ENCODE results near the gene SERPINA10.
"Not testable (repeated sequence)": the region's sequence is repeated elsewhere in the genome, so short reads cannot be mapped to it uniquely, and the experiment has no call there.

SERPINA10 gene

DNA sequence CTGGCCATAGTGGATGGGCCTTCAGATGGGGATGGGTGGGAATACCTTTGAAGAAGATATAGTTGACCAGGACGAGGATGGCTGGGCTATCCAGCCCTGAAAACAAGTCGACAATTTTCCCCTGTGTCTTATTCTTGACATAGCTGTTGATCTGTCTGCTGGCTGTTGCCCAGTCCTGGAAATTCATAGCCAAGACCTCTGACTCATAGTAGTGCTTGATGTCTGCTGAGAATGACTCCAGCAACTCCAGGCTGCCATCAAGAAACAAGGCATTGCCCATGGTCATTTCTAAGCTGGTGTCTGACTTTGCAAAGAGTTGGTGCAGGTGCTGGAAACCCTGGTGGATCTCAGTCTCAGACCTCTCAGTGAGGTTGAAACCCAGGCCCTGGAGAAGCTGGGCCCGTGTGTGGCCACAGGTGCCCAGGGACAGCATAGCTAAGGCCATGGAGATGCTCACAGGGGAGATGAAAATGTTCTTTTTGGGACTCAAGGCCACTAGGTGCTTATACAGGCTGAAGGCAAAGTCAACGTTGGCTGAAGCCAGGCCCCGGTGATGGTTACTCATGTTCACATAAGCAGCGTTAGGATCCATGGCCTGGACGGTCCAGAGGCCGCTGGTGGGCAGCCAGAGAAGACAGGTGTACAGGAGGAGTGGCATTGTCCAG lies 21.1 kb upstream of the SERPINA10 start:
- peak; percentile 59 for DNase-seq (ENCODE audit: low read depth)

DNA sequence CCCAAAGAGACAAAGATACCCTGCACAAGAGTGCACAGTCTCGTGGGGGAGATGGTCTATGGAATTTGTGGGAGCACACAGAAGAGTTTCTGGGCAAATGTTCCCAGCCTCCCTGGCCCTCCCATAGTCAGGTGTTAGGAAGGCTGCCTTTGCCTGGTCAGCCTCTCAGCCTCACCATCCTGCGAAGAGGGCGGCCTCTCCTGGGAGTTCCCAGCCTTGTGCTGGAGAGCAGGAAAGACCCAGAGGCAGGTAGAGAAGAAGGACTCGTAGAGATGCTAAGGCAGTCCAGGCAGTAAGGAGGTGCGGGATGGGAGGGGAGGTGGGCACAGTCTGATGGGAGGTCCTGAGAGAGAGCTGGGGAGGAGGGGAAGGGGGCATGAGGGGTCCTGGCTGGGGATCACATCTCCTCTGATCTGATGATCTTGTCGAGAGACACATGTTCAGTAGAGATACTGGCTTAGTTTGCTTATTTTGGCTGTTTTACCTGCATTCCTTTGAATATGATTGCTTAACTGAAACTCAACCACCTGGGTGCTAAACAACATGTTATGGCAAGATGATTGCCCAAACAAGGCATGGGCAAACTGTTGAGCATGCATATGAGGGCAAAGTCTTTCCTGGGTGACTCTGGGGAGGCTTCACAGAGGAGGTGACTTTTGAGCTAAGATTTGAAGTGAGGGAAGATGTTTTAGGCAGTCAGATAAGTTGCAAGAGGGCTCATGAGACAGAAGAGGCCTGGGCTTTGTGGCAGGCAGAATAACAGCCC lies 19.6 kb upstream of the SERPINA10 start:
- DNase-seq (ENCODE audit: low read depth), result no peak

DNA sequence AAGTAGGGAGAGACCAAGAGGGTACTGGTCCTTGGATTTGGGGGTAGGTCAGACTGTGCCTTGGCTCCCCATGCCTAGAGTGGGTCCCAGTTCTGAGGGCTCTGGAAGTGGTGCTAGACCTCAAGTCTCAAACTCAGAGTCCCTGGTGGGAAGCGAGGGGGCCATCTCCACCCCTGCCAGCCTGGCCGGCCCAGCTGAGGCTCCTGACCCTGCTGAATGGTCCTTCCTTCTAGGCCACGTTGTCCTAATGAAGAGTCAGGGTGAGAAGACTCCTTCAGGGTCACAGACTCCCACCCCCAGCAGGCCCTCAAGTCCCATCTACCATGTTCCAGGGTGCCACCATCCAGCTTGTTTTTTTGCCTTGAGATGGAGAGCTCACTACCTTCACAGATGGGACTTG lies 17.2 kb upstream of the SERPINA10 start:
- no peak for DNase-seq (ENCODE audit: low read depth)

DNA sequence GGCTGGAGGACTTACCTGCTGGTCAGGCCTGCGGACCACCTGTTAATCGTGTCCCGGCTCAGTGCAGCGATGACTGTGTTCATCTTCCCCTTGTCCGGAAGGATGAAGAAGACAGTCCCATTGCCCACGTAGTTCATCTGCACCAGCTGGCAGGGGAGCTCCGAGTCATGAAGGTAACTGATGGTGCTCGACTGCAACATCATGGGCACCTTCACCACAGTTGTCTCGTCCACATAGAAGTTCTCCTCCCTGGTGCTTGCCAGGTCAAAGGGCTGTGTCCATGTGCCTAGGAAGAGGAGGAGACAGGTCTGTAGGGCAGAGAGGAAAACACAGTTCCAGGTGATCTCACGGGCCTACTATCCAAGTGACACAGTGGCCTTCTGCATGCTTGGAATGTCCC lies 16.7 kb upstream of the SERPINA10 start:
- no peak for DNase-seq (ENCODE audit: low read depth)

DNA sequence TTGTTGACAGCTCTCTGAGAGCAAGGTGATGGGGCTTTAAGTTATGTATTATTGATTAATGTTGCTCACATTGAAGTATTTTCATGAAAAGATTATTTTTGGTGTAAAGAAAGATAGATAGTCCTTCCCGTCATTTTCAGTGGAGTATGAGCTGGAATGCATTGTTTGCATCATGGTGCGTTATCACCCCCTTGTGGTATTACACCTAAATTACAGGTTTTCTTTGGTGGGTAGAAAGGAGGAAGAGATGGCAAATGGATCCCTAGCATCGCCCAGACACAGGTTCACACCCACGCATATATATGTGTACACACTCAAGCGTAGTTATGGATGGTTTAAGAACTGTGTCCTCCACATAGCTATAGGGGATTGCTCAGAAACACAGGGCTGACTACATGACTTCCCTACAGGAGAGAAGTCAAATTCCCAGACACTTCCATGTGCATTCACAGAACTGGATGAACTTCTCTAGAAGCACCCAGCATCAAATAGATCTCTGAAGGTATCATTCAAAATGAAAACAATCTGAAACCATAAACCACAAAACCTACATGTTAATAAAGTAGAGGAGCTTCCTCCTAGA lies 14.4 kb upstream of the SERPINA10 start:
- DNase-seq (ENCODE audit: low read depth), result no peak

DNA sequence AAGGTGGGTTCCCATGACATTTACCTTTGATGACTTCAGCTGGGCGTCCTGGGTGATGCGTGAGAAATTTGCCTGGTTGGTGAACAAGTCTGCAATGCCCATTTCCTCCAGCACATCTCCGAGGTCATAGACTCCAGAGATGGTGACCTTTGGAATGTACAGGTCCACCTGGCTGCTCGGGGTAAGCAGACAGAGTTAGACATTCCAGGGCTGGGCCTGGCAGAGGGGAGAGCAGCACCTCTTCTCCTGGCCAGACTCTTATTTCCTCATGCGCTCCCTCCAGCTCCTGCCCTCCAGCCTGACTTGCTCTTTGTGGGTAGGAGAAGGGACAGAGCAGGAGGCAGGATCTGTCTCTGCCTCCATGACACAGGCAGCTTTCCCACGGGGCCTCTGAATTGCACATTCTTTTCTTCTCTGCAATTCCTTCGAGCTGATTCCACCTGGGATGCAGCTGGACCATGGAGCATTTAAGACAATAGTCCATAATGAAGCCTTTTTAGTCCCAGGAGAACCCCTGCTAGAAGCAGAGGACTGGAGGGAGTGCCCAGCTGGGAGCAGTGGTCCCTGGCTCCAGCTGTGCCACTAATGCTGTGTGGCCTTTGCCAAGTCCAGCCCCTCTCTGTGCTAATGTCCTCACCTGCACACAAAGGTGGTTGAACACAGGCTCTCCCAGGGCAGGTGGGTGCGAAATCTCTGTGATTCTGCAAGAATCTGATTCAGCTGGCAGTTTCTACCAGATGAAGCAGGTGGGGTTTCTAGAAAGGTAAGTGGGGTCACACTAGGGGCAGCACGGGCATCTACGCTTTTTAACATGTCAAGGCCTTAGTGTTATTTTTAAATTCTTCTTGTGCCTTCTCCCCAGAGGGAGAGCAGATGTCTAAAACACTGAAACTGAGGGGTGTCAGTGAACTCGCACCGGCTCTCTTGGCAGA lies 13.2 kb upstream of the SERPINA10 start:
- no peak for DNase-seq (ENCODE audit: low read depth)

DNA sequence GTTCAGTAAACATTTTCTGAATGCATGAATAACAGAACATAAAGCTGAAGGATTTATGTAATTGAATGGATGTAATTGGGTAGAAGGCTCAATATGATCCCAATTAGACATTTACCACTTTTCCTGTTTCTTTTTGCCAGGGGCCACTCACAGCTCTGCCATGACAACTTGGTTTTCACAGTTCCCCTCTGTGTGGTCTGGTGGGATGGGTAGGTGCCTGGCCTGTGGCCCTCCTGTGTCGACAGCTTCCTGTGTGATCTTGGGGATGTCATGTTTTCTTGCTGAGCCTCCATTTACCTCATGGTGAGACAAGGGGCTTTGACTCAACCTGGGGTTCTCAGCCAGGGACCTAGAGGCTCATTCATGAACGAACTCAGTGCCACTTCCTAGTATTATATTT lies 12.6 kb upstream of the SERPINA10 start:
- DNase-seq (ENCODE audit: low read depth), result no peak

DNA sequence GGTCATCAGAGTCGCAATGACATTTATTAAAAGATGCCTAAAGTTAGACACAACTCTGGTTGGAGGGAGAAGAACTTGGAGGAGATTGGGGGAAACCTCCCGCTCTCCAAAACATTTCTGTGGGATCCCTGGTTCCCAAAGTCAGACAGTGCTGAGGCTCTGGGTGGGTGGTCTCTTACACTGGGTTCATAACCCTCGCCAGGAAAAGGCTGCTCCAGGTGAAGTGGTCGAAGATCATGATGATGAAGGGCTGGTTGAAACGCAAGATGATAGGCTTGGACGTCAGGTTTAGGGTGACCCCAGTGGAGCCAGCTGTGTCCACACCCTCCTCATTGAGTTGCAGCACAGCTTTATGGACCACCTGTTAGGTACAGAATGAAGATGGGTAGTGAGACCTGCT lies 11.2 kb upstream of the SERPINA10 start:
- DNase-seq (ENCODE audit: low read depth), result no peak

DNA sequence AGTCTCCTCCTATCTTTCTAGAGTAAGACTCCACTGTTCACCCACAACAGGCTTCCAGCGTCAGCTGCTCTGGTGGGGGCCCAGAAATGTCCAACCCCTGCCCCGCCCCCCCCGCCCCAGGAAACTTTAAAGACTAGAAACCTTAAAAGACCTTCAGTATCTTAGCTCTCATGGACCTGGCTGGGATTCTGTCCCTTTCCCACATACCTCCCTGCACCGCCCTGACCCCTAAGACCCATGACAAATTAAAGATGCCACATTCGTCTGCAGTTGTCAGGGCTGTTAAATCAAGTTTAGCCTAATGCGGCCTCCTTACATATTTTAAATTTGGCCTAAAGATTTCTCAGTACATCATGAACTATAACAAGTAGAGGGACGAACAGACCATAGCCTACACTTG lies 10.0 kb upstream of the SERPINA10 start:
- DNase-seq (ENCODE audit: low read depth), result no peak

DNA sequence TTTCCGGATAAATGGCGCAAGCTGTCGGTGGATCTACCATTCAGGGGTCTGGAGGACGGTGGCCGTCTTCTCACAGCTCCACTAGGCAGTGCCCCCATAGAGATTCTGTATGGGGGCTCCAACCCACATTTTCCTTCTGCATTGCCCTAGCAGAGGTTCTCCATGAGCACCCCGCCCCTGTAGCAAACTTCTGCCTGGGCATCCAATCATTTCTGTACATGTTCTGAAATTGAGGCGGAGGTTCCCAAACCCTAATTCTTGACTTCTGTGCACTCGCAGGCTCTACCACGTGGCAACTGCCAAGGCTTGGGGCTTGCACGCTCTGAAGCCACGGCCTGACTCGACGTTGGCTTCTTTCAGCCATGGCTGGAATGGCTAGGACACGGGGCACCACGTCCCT lies 5.1 kb upstream of the SERPINA10 start:
- DNase-seq (ENCODE audit: low read depth), result no peak

DNA sequence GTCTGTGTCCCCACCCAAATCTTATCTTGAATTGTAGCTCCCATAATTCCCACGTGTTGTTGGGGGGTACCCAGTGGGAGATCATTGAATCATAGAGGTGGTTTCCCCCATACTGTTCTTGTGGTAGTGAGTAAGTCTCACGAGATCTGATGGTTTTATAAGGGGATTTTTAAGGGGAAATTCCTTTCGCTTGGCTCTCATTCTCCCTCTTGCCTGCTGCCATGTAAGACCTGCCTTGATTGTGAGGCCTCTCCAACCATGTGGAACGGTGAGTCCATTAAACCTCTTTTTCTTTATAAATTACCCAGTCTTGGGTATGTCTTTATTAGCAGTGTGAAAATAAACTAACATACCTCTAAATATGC lies 3.1 kb upstream of the SERPINA10 start:
- DNase-seq (ENCODE audit: low read depth), result not testable (repeated sequence)

DNA sequence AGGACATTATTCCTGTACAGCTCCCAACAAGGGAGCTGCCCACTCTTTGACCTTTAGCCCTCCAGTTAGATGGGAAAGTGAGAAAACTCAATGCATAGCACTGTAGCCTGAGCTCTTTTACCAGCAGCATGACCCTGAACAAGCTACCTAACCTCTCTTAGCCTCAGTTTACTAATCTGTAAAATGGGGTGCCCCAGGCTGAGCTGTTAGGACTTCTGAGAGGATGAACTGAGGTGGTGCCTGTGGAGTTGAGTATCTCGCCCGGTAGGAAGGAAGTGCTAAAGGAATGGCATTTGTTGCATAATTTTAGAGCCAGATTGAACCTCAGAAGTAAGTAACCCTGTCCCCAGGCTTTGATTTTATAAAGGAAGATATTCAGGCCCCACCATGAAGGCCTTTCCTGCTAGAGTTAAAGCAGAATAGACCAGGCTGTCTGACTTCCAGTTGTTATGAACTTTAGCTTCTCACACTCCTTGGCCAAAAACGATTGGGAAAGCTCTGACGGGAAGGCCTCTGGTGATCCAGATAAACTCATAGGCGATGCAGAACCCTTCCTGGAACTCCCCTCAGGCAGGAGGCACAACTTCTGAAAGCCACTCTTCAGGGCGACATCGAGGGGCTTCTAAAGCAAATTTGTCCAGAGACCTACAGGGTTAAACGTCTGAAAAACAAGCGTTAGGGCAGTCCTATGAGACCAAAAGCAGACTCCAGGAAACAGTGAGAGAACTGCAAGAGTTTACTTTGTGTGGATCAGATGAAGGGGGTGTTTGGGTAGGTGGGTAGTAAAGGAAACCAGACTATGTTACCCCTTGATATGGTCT lies 2.5 kb upstream of the SERPINA10 start:
- no peak for DNase-seq (ENCODE audit: low read depth)

DNA sequence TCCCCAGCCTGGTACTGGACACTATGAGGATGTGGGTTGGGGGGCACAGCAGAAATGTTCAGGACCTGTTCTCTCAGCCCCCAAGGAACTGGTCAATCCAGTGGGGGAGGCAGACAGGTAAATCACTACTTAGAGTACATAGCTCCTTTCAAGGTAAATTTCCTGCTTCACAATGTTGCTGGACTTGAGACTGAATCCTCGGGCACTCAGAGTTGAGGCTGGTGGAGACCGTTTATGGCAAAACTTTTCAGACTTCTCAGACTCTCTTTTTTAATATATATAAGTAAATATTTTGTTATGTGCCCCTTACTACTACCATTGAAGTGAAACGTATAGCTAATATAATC lies 483 bp upstream of the SERPINA10 start:
- DNase-seq (ENCODE audit: low read depth), result no peak

DNA sequence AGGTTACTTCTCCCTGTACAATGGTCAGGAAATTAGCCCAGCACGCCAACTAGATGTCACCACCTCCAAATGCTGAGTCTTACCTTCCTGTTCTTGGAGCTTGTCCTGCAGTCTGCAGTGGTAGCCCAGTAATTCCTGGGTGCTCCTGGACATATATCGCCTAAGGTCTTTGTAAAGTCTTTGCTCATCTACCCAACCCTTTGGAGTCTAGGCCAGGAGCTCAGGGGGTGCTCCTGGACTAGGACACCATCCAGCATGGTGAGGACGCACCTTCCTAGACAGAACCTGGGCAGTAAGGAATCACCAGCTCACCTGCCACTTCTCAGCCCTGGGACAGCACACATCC lies 569 bp downstream of the SERPINA10 start:
- no peak for DNase-seq (ENCODE audit: low read depth)

DNA sequence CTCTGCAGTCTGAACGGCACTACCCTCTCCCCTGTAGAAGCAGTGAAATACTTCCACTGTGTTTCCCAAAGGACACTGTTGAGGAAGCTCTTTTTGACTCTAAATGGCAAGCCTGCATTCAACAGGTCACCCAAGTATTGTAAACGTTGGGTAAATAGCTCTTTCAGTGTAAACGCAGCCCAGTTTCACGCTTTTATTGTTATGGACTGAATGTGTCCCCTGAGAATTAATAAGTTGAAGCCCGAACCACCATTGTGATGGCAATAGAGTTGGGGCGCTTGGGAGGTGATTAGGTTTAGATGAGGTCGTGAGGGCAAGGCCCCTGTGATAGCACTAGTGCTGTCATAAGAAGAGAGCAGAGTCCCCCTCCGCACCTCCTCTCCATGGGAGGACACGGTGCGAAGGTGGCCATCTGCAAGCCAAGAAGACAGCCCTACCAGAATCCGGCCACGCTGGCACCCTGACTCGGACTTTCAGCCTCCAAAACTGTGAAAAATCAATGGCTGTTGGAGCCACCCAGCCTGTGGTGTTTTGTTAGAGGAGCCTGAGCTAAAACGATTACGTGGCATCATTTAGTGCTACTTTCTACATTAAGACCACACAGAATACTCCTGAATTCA lies 1.1 kb downstream of the SERPINA10 start:
- no peak for DNase-seq (ENCODE audit: low read depth)

DNA sequence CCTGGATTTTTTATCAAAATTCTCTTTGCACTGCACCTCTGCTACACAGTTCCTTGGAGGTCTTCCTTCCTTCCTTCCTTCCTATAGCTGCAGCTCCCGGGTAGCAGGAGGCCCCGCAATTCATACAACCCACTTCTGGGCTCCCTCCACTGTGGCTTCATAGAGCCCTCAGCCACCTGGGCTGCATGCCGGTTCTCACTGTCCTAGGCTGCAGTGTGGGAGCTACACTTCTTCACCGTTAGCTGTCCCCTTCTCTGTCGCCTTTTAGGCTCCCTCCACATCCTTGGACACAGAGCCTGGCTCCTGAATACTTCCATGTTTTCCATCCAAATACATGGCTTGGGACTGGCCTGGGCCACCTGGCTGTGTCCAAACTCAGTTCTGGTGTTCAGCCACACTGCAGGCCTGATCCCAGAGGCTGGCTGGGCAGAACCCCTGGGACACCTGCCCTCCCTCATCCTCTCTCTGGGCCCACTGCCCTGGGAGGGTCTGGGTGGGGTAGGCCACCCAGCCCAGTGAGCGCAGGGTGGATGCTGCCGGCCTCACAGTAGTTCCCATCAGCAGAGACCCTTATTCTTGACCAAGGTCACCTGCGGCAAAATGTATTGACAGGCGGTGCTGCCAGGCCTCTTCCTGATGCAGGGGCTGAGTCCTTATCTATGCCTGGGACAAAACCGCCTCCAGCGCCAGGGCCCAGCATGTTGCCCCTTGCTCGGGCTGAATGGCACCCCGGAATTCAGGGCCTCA lies 1.7 kb downstream of the SERPINA10 start:
- DNase-seq (ENCODE audit: low read depth), result no peak

DNA sequence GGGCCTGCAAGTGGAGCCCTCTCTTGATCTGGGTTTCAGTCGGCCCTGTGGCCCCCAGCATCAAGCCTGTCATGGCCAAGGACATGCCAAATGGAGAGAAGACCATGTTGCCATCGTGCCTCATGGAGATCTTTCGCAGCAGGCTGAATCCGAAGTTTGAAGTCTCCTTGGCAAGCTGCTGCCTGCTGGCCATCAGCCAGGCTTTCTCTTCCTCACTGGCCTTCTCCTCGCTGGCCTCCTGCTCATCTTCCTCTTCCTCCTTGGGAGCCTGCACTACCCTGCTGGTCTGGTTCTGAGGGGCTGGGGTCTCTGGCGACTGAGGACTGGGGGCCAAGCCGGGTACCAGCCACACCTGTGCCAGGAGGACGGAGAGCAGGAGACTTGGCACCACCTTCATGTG lies 2.9 kb downstream of the SERPINA10 start:
- DNase-seq (ENCODE audit: low read depth), result no peak

DNA sequence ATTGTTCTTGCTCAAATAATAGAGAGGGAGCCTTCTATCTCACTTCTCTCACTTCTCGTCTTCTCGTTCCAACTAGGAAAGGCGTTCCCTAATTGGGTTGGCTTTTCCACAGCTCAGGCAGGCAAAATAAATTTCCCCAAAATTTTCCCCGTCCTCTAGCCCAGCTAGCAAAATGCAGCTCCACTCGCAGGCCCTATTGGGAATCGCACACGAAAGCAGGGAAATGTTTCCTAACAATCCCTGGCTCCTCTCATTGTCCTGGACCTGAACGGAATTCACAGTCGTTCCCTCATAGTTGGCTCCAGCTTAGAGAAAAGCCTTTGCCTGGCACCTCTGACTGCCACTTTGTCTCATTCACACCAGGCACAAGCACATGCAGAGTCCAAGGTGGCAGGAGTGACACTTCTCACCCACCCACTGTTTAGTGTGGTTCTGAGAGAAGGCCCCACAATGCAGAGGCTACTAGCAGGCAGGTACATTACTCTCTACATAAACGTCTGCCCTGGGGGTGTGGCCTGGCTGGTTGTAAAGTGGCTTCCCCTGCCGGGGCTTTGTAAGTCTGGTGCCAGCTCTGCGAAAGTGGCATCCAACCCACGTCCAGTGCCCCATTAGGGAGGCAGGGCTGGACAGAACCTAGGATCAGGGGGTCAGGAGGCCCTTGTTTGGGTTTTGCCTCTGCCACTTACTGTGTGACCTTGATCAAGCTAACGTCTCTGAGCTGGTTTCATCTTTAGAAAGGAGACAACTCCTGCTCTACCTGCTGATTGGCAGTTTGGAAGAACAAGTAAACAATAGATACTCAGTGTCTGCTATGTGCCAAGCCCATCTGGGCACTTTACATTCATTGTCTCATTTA lies 4.2 kb downstream of the SERPINA10 start:
- DNase-seq (ENCODE audit: low read depth), result no peak

DNA sequence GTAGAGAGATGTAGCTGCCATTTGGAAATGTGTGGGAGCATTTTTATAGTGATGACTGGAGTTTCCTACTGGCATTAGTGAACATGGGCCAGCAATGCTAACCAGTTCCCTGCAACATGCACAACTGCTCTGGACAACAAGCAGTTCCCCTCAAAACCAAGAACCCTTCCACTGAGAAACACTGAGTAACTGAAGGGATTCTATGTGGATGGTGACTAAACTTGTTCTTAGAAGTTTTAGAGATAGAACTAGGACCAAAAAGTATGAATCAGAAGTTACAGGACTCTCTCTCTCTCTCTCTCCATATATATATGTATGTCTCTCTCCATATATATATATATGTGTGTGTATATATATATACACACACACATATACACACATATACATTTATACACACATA lies 7.9 kb downstream of the SERPINA10 start:
- no peak for DNase-seq (ENCODE audit: low read depth)

DNA sequence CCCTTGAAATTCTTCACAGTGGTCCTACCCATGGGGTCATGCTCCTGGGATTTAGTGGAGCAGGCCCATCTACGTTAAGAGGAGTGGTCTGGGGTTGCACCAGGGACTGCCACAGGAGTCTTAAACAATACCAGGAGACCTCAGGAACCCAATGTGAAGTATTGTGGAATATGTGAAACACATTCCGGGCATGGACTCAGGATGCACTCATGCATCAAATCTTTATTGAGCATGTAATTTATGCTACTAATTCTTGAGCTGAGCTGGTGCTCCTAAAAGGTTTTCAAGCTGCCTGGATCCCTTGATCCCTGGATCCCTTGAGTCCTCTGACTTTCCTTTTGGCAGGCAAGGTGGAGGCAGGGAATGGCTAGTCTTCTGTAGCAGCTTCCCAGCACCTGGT lies 8.8 kb downstream of the SERPINA10 start:
- peak; percentile 18 for DNase-seq (ENCODE audit: low read depth)

Measured in fibroblast of gingiva (primary cell).